H1 (cell line): ENCODE measurements around the gene CTNNA3. TPM values are rescaled to one million over a fixed set of nuclear protein-coding genes. Genes with fewer than 3 reads are reported as not detected.

Experiments used
- EGR1 ChIP-seq: IDR thresholded peaks from 2 replicates; pipeline ENCODE4 v1.6.1; 2011; ENCODE audit warnings: low read depth, low read length, borderline replicate concordance
- TCF12 ChIP-seq: IDR thresholded peaks from 2 replicates; pipeline ENCODE4 v1.6.1; 2011; ENCODE audit warnings: low read depth, mild to moderate bottlenecking, low read length
- polyA plus RNA-seq, 7 experiments: library from polyadenylated mRNA; depleted of rRNA in 3 of 7; stranded (reverse) in 5 of 7; unstranded in 2 of 7; fragments of >200 nt in 5 of 7; fragments of 200-250 nt in 2 of 7; gene quantifications; 1 replicate in 5 of 7; 2 replicates in 1 of 7; 4 replicates in 1 of 7; pipeline versions ENCODE4 v1.2.1 to v1.2.3, GENCODE V29; 2011 to 2013; ENCODE audit warnings: missing spikeins in 2 of 7, mixed read lengths in 2 of 7
- total RNA-seq: library from RNA; stranded (reverse); fragmentation: NEBNext Ultra II Directional; extraction: Animal tissue kit (Norgen Biotek cat#: 25700); gene quantifications from 2 replicates; pipeline ENCODE4 v1.2.1, GENCODE V29; 2021
- TF ChIP-seq, protein P1 (sequence below): fragments of 300-600 bp; sonication (generic); IDR thresholded peaks from 2 replicates; pipeline ENCODE4 v1.7.1; 2012; ENCODE audit warnings: low read length, moderate library complexity, mild to moderate bottlenecking, inconsistent platforms; ENCODE audit not compliant: insufficient replicate concordance

Gene CTNNA3
- total and polyA plus RNA-seq, 2 of the 8 experiments (the other 6 are each of a cell fraction or from before 2014, with no cell fraction given), result 1.3 to 1.5 TPM

DNA sequence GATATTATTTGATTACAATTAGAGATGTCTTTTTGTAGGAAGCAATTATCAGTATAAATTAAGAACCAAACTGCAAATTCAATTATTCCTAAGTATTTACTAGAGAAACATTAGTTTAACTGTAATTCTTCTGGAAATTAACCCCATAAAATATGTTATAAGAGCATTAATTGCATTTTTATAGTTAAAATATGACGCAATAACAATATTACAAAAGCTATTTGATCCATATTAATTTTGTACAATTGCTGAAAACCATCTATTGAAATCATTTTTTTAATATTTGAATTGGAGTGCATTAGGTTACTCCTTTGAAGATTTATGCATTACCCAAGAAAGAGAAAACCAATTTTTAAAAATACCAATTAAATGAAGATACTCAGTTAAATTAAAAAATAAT, 1024.9 kb downstream of the CTNNA3 start (continued):
- TF ChIP-seq, protein P1, sequence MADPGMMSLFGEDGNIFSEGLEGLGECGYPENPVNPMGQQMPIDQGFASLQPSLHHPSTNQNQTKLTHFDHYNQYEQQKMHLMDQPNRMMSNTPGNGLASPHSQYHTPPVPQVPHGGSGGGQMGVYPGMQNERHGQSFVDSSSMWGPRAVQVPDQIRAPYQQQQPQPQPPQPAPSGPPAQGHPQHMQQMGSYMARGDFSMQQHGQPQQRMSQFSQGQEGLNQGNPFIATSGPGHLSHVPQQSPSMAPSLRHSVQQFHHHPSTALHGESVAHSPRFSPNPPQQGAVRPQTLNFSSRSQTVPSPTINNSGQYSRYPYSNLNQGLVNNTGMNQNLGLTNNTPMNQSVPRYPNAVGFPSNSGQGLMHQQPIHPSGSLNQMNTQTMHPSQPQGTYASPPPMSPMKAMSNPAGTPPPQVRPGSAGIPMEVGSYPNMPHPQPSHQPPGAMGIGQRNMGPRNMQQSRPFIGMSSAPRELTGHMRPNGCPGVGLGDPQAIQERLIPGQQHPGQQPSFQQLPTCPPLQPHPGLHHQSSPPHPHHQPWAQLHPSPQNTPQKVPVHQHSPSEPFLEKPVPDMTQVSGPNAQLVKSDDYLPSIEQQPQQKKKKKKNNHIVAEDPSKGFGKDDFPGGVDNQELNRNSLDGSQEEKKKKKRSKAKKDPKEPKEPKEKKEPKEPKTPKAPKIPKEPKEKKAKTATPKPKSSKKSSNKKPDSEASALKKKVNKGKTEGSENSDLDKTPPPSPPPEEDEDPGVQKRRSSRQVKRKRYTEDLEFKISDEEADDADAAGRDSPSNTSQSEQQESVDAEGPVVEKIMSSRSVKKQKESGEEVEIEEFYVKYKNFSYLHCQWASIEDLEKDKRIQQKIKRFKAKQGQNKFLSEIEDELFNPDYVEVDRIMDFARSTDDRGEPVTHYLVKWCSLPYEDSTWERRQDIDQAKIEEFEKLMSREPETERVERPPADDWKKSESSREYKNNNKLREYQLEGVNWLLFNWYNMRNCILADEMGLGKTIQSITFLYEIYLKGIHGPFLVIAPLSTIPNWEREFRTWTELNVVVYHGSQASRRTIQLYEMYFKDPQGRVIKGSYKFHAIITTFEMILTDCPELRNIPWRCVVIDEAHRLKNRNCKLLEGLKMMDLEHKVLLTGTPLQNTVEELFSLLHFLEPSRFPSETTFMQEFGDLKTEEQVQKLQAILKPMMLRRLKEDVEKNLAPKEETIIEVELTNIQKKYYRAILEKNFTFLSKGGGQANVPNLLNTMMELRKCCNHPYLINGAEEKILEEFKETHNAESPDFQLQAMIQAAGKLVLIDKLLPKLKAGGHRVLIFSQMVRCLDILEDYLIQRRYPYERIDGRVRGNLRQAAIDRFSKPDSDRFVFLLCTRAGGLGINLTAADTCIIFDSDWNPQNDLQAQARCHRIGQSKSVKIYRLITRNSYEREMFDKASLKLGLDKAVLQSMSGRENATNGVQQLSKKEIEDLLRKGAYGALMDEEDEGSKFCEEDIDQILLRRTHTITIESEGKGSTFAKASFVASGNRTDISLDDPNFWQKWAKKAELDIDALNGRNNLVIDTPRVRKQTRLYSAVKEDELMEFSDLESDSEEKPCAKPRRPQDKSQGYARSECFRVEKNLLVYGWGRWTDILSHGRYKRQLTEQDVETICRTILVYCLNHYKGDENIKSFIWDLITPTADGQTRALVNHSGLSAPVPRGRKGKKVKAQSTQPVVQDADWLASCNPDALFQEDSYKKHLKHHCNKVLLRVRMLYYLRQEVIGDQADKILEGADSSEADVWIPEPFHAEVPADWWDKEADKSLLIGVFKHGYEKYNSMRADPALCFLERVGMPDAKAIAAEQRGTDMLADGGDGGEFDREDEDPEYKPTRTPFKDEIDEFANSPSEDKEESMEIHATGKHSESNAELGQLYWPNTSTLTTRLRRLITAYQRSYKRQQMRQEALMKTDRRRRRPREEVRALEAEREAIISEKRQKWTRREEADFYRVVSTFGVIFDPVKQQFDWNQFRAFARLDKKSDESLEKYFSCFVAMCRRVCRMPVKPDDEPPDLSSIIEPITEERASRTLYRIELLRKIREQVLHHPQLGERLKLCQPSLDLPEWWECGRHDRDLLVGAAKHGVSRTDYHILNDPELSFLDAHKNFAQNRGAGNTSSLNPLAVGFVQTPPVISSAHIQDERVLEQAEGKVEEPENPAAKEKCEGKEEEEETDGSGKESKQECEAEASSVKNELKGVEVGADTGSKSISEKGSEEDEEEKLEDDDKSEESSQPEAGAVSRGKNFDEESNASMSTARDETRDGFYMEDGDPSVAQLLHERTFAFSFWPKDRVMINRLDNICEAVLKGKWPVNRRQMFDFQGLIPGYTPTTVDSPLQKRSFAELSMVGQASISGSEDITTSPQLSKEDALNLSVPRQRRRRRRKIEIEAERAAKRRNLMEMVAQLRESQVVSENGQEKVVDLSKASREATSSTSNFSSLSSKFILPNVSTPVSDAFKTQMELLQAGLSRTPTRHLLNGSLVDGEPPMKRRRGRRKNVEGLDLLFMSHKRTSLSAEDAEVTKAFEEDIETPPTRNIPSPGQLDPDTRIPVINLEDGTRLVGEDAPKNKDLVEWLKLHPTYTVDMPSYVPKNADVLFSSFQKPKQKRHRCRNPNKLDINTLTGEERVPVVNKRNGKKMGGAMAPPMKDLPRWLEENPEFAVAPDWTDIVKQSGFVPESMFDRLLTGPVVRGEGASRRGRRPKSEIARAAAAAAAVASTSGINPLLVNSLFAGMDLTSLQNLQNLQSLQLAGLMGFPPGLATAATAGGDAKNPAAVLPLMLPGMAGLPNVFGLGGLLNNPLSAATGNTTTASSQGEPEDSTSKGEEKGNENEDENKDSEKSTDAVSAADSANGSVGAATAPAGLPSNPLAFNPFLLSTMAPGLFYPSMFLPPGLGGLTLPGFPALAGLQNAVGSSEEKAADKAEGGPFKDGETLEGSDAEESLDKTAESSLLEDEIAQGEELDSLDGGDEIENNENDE, result no peak
- TF ChIP-seq TCF12 (no peak), EGR1 (no peak)
